SK-N-SH (cell line): ENCODE data around the gene ARHGAP15. TPM values are rescaled to one million over a fixed set of nuclear protein-coding genes. Genes with fewer than 3 reads are reported as not detected.

Source experiments
- CTCF ChIA-PET: fragments of 300-600, 350-600 bp; formaldehyde crosslinking; extraction: SDS; loops from one replicate; lab custom pipeline; 2021; lab: Yijun Ruan, JAX
- POLR2A ChIA-PET: fragments of 350-600 bp; sonication (Branson Sonifier 250); formaldehyde crosslinking; extraction: SDS; loops from one replicate; lab custom pipeline; 2020; ENCODE audit warnings: antibody characterized with exemption, inconsistent platforms; lab: Yijun Ruan, JAX
- DNase-seq: peaks from one replicate; pipeline ENCODE4 v3.0.0; 2012
- H2AFZ ChIP-seq: fragments of 200-600 bp; sonication (generic); 2 replicates; pipeline ENCODE4 v1.8.1; 2016; ENCODE audit warnings: antibody characterized with exemption, mild to moderate bottlenecking, low read depth
- H3F3A ChIP-seq: fragments of 200-600 bp; sonication (generic); replicated peaks from 2 replicates; pipeline ENCODE3; 2016; ENCODE audit warnings: antibody characterized with exemption, mild to moderate bottlenecking; ENCODE audit not compliant: insufficient read depth
- H3K27ac ChIP-seq, 2 experiments: fragments of 200-500 bp in 1 of 2; fragments of 200-600 bp in 1 of 2; sonication (Bioruptor generic) in 1 of 2; sonication (generic), shearing (Covaris generic) in 1 of 2; 2 replicates each; pipeline versions ENCODE4 v1.5.1 to v1.6.1; 2014 to 2016; ENCODE audit warnings: low read depth in 2 of 2, inconsistent platforms in 1 of 2, low read length in 1 of 2, mild to moderate bottlenecking in 1 of 2, mixed read lengths in 1 of 2
- H3K27me3 ChIP-seq: fragments of 200-600 bp; sonication (generic), shearing (Covaris generic); 2 replicates; pipeline ENCODE4 v1.6.1; 2016; ENCODE audit warnings: mixed run types; ENCODE audit not compliant: insufficient read depth
- H3K36me3 ChIP-seq, 2 experiments: fragments of 200-500 bp in 1 of 2; fragments of 200-600 bp in 1 of 2; sonication (Bioruptor generic) in 1 of 2; sonication (generic) in 1 of 2; replicated peaks in 1 of 2; 2 replicates each; pipeline versions ENCODE3 to v1.5.1; 2014 to 2016; ENCODE audit warnings: low read length in 1 of 2, mild to moderate bottlenecking in 1 of 2; ENCODE audit not compliant: insufficient read depth in 2 of 2, control insufficient read depth in 1 of 2
- H3K4me1 ChIP-seq, 2 experiments: fragments of 200-500 bp in 1 of 2; fragments of 200-600 bp in 1 of 2; sonication (Bioruptor generic) in 1 of 2; sonication (generic), shearing (Covaris generic) in 1 of 2; 2 replicates each; pipeline versions ENCODE4 v1.5.1 to v1.6.1; 2014 to 2016; ENCODE audit warnings: low read depth in 1 of 2, low read length in 1 of 2, mixed run types in 1 of 2; ENCODE audit not compliant: insufficient read depth in 2 of 2, control insufficient read depth in 1 of 2
- H3K4me2 ChIP-seq: fragments of 200-600 bp; sonication (generic), shearing (Covaris generic); 2 replicates; pipeline ENCODE4 v1.6.1; 2017; ENCODE audit warnings: mixed run types
- H3K4me3 ChIP-seq, 2 experiments: fragments of 200-500 bp in 1 of 2; fragments of 200-600 bp in 1 of 2; sonication (Bioruptor generic) in 1 of 2; sonication (generic), shearing (Covaris generic) in 1 of 2; 2 replicates each; pipeline versions ENCODE4 v1.5.1 to v1.8.1; 2014 to 2016; ENCODE audit warnings: low read depth in 2 of 2, inconsistent platforms in 1 of 2, low read length in 1 of 2, mild to moderate bottlenecking in 1 of 2, mixed read lengths in 1 of 2, moderate library complexity in 1 of 2
- H3K79me2 ChIP-seq: fragments of 200-600 bp; sonication (generic); 2 replicates; pipeline ENCODE4 v1.8.1; 2017; ENCODE audit warnings: mild to moderate bottlenecking; ENCODE audit not compliant: insufficient read depth
- H3K9ac ChIP-seq: fragments of 200-600 bp; sonication (generic); 2 replicates; pipeline ENCODE4 v1.6.1; 2017; ENCODE audit warnings: mixed run types
- H3K9me2 ChIP-seq: fragments of 200-600 bp; sonication (generic); 2 replicates; pipeline ENCODE4 v1.6.1; 2017; ENCODE audit warnings: mixed run types
- H3K9me3 ChIP-seq: fragments of 200-600 bp; sonication (generic); 2 replicates; pipeline ENCODE4 v1.6.1; 2017; ENCODE audit warnings: mixed run types, mild to moderate bottlenecking, moderate library complexity
- H4K20me1 ChIP-seq: fragments of 200-600 bp; sonication (generic); 2 replicates; pipeline ENCODE4 v1.6.1; 2017; ENCODE audit warnings: mild to moderate bottlenecking, mixed run types; ENCODE audit not compliant: insufficient read depth
- CHD2 ChIP-seq: fragments of 150-350 bp; IDR thresholded peaks from 2 replicates; pipeline ENCODE4 v1.6.1; 2018; ENCODE audit warnings: low read length; ENCODE audit not compliant: partially characterized antibody
- ELF1 ChIP-seq: IDR thresholded peaks from 2 replicates; pipeline ENCODE4 v1.4.0; 2012
- EP300 ChIP-seq, 2 experiments: IDR thresholded peaks; 2 replicates each; pipeline versions ENCODE4 v1.4.0 to v1.6.1; 2012; ENCODE audit warnings: borderline replicate concordance in 1 of 2, low read depth in 1 of 2, low read length in 1 of 2
- EZH2phosphoT487 ChIP-seq: fragments of 200-600 bp; sonication (generic); IDR thresholded peaks from 2 replicates; pipeline ENCODE4 v1.6.1; 2017; ENCODE audit warnings: low read depth, mixed run types, mild to moderate bottlenecking, antibody characterized with exemption, moderate library complexity, borderline replicate concordance
- FOXJ3 ChIP-seq: sonication (generic); formaldehyde crosslinking; IDR thresholded peaks from 2 replicates; pipeline ENCODE4 v1.5.1; 2020; ENCODE audit warnings: mild to moderate bottlenecking, missing genetic modification reagents
- GABPA ChIP-seq: IDR thresholded peaks from 2 replicates; pipeline ENCODE4 v1.4.0; 2012; ENCODE audit warnings: low read depth, mild to moderate bottlenecking
- MAX ChIP-seq: IDR thresholded peaks from 2 replicates; pipeline ENCODE4 v1.4.0; 2012; ENCODE audit warnings: low read depth
- MXI1 ChIP-seq: IDR thresholded peaks from 2 replicates; pipeline ENCODE4 v1.6.1; 2012; ENCODE audit warnings: mild to moderate bottlenecking, low read depth, low read length, improper control_type of control experiment
- NFIC ChIP-seq: IDR thresholded peaks from 2 replicates; pipeline ENCODE4 v1.4.0; 2012; ENCODE audit warnings: borderline replicate concordance
- RAD21 ChIP-seq: IDR thresholded peaks from 2 replicates; pipeline ENCODE4 v1.6.1; 2012; ENCODE audit warnings: mild to moderate bottlenecking, low read length
- RCOR1 ChIP-seq: fragments of 150-350 bp; IDR thresholded peaks from 2 replicates; pipeline ENCODE4 v1.6.1; 2017; ENCODE audit warnings: antibody characterized with exemption, low read length
- REST ChIP-seq: IDR thresholded peaks from 2 replicates; pipeline ENCODE4 v1.6.1; 2012; ENCODE audit warnings: mild to moderate bottlenecking, low read depth, low read length, moderate library complexity
- RFX5 ChIP-seq: IDR thresholded peaks from 2 replicates; pipeline ENCODE4 v1.6.1; 2012; ENCODE audit warnings: mild to moderate bottlenecking, improper control_type of control experiment, low read length
- RXRA ChIP-seq: IDR thresholded peaks from 2 replicates; pipeline ENCODE4 v1.4.0; 2012; ENCODE audit warnings: low read depth, mild to moderate bottlenecking, borderline replicate concordance
- YY1 ChIP-seq: IDR thresholded peaks from 2 replicates; pipeline ENCODE4 v1.4.0; 2012; ENCODE audit warnings: low read depth, mild to moderate bottlenecking
- WGBS: methylation state at CpG from one replicate; pipeline ENCODE4 v1.1.6; 2017; ENCODE audit warnings: low lambda C conversion rate; 5-methylcytosine and 5-hydroxymethylcytosine counted together
- polyA plus RNA-seq, 3 experiments: library from polyadenylated mRNA; depleted of rRNA; stranded (reverse); fragments of >200 nt; gene quantifications; 2 replicates each; pipeline ENCODE4 v1.2.3, GENCODE V29; 2012
- TF ChIP-seq, protein P1 (sequence below): IDR thresholded peaks from 2 replicates; pipeline ENCODE4 v1.4.0; 2012; ENCODE audit warnings: low read depth, borderline replicate concordance
- TF ChIP-seq, protein P2 (sequence below): IDR thresholded peaks from 2 replicates; pipeline ENCODE4 v1.4.0; 2012; ENCODE audit warnings: low read depth, borderline replicate concordance
- TF ChIP-seq, protein P3 (sequence below): fragments of 150-350 bp; IDR thresholded peaks from 2 replicates; pipeline ENCODE4 v1.6.1; 2017; ENCODE audit warnings: antibody characterized with exemption, low read length, low read depth, borderline replicate concordance

ARHGAP15 gene
- polyA plus RNA-seq, 1 of the 3 experiments (the other 2 are of a cell fraction): not detected

DNA sequence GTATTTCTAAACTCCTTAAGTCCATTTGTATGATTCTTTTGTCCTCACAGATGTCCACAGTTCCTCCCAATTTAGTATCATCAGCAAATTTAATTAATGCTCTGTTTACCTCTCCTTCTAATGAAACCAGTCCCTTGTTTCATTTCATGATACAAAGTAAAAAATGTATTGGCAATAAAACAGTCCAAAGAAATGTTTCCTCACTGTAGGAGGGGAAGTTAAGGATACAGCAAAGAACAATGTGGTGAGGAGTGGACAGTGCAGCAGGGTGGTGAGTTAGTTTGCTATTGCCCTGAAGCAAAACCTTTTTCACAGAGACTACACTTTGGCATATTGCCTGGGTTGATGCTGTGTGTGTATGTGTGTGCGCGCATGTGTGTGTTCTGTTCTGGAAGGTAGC is 401.5 kb downstream of the ARHGAP15 start:
- CTCF ChIA-PET: interaction anchor here (1.3 to 1.5 kb wide), 2 partner anchors 17 to 154 kb away, joined by 4 read pairs; no protein-coding TSS in a partner anchor
- 36% methylated on average over 2 of the region's 2 CpGs for WGBS
- TF ChIP-seq EZH2phosphoT487 (no peak), CHD2 (no peak), ELF1 (no peak), YY1 (no peak), NFIC (no peak), EP300 (IDR thresholded peaks at IDR 0.05; ENCODE audit: borderline replicate concordance in 1 of 2, low read depth in 1 of 2, low read length in 1 of 2) (peak in 1 of 2 experiments; percentile 4; a peak in 1 of 4 replicates), FOXJ3 (CRISPR knock-in tag) (peak; percentile 80), RFX5 (no peak), RAD21 (peak; percentile 41; the same call in 1 of the 2 replicates)
- Histone ChIP-seq H3K9ac (no peak overlapping the region), H3K36me3 (no peaks in the 10 kb centered on the region), H3K27ac (peak overlapping the region in 1 of 2 experiments; percentile 90; a peak in 2 of 4 replicates), H3K9me2 (no peaks in the 10 kb centered on the region), H3K9me3 (no peaks in the 10 kb centered on the region), H3K4me3 (no peak overlapping the region), H4K20me1 (no peaks in the 10 kb centered on the region), H3K79me2 (no peaks in the 10 kb centered on the region), H2AFZ (0 out of 2 replicates have a peak overlapping the region, but pooled peaks have one; percentile 0), H3F3A (no peaks in the 10 kb centered on the region), H3K4me1 (peaks cover 0 to 6% of the 10 kb centered on the region in 2 experiments; a peak in 2 of 4 replicates), H3K4me2 (no peak overlapping the region), H3K27me3 (no peaks in the 10 kb centered on the region)
- POLR2A ChIA-PET: interaction anchor here (0.6 kb wide), 1 partner anchor 33 kb away, joined by 3 read pairs; no protein-coding TSS in a partner anchor
- peak; percentile 57 for DNase-seq

DNA sequence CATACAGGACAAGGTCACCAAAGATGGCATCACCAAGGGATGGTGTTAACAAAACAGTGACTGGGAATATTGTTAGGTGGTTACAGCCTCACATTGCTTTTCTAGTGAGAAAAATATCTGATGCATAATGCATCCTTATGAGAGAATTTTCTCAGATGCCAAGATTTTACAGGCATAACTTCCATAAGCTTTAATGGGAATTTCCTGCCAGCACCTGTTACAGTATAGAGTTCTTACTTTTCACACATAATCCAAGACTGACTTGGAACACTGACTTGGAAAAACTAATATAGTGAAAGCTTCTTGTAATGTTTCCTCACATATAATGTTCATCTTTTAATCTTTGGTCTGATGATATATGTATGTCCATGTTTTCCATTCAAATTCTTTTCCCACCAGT is 402.8 kb downstream of the ARHGAP15 start:
- no peak overlapping the region for H3K4me3 ChIP-seq
- TF ChIP-seq REST: no peak
- TF ChIP-seq, protein P1, sequence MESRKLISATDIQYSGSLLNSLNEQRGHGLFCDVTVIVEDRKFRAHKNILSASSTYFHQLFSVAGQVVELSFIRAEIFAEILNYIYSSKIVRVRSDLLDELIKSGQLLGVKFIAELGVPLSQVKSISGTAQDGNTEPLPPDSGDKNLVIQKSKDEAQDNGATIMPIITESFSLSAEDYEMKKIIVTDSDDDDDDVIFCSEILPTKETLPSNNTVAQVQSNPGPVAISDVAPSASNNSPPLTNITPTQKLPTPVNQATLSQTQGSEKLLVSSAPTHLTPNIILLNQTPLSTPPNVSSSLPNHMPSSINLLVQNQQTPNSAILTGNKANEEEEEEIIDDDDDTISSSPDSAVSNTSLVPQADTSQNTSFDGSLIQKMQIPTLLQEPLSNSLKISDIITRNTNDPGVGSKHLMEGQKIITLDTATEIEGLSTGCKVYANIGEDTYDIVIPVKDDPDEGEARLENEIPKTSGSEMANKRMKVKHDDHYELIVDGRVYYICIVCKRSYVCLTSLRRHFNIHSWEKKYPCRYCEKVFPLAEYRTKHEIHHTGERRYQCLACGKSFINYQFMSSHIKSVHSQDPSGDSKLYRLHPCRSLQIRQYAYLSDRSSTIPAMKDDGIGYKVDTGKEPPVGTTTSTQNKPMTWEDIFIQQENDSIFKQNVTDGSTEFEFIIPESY: no peak
- TF ChIP-seq, protein P2, sequence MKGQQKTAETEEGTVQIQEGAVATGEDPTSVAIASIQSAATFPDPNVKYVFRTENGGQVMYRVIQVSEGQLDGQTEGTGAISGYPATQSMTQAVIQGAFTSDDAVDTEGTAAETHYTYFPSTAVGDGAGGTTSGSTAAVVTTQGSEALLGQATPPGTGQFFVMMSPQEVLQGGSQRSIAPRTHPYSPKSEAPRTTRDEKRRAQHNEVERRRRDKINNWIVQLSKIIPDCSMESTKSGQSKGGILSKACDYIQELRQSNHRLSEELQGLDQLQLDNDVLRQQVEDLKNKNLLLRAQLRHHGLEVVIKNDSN: no peak
- no peak for TF ChIP-seq RAD21
- TF ChIP-seq RCOR1: no peak
- TF ChIP-seq GABPA: no peak
- TF ChIP-seq MXI1: no peak
- TF ChIP-seq YY1: no peak
- no peak for TF ChIP-seq EP300 (IDR thresholded peaks at IDR 0.05; ENCODE audit: borderline replicate concordance in 1 of 2, low read depth in 1 of 2, low read length in 1 of 2)
- no peak for TF ChIP-seq MAX
- no peak for TF ChIP-seq RXRA
- TF ChIP-seq, protein P3, sequence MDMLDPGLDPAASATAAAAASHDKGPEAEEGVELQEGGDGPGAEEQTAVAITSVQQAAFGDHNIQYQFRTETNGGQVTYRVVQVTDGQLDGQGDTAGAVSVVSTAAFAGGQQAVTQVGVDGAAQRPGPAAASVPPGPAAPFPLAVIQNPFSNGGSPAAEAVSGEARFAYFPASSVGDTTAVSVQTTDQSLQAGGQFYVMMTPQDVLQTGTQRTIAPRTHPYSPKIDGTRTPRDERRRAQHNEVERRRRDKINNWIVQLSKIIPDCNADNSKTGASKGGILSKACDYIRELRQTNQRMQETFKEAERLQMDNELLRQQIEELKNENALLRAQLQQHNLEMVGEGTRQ: no peak
- no peaks in the 10 kb centered on the region for H4K20me1 ChIP-seq
- peaks cover 0 to 6% of the 10 kb centered on the region in 2 experiments; a peak in 1 of 4 replicates for H3K4me1 ChIP-seq
- no peaks in the 10 kb centered on the region for H3K79me2 ChIP-seq
- H3K9ac ChIP-seq: no peak overlapping the region
- no peaks in the 10 kb centered on the region for H3F3A ChIP-seq
- H3K9me2 ChIP-seq: no peaks in the 10 kb centered on the region
- H3K27me3 ChIP-seq: no peaks in the 10 kb centered on the region
- ChIA-PET POLR2A (no interaction called here), CTCF (interaction anchor here (1.5 kb wide), 1 partner anchor 19 kb away, joined by 4 read pairs; no protein-coding TSS in a partner anchor)
- no peaks in the 10 kb centered on the region for H3K9me3 ChIP-seq
- DNase-seq: no peak
- H3K27ac ChIP-seq: peak overlapping the region in 1 of 2 experiments; percentile 90; a peak in 2 of 4 replicates
- H3K36me3 ChIP-seq: no peaks in the 10 kb centered on the region
- H2AFZ ChIP-seq: no peak overlapping the region
- H3K4me2 ChIP-seq: no peak overlapping the region
